GM23248 (cell line): ENCODE results near the gene PPCDC. TPM values are rescaled to one million over a fixed set of nuclear protein-coding genes. Genes with fewer than 3 reads are reported as not detected.

Source experiments
- DNase-seq: peaks from one replicate; pipeline ENCODE4 v3.0.0-alpha.2; 2015
- H2AFZ ChIP-seq: fragments of 200-600 bp; sonication (generic); 2 replicates; pipeline ENCODE4 v1.6.1; 2016; ENCODE audit warnings: antibody characterized with exemption
- H3F3A ChIP-seq: fragments of 200-600 bp; sonication (generic); 2 replicates; pipeline ENCODE4 v1.6.1; 2016; ENCODE audit warnings: mild to moderate bottlenecking, antibody characterized with exemption, mixed run types; ENCODE audit not compliant: insufficient read depth
- H3K27ac ChIP-seq: fragments of 200-600 bp; sonication (generic); 2 replicates; pipeline ENCODE4 v1.5.1; 2016; ENCODE audit warnings: mild to moderate bottlenecking
- H3K27me3 ChIP-seq: fragments of 200-600 bp; sonication (generic); replicated peaks from 2 replicates; pipeline ENCODE4 v1.6.1; 2016; ENCODE audit warnings: mild to moderate bottlenecking; ENCODE audit not compliant: insufficient read depth
- H3K36me3 ChIP-seq: fragments of 200-600 bp; sonication (generic); 2 replicates; pipeline ENCODE4 v1.6.1; 2016; ENCODE audit warnings: low read depth, mild to moderate bottlenecking
- H3K4me1 ChIP-seq: fragments of 200-600 bp; sonication (generic); 2 replicates; pipeline ENCODE4 v1.6.1; 2016; ENCODE audit warnings: mild to moderate bottlenecking; ENCODE audit not compliant: insufficient read depth
- H3K4me2 ChIP-seq: fragments of 200-600 bp; sonication (generic); one replicate; pipeline ENCODE4 v1.6.1; 2016; ENCODE audit warnings: mild to moderate bottlenecking; ENCODE audit not compliant: unreplicated experiment
- H3K4me3 ChIP-seq: fragments of 200-600 bp; sonication (generic); 2 replicates; pipeline ENCODE4 v1.5.1; 2016; ENCODE audit warnings: mild to moderate bottlenecking
- H3K79me2 ChIP-seq: fragments of 200-600 bp; sonication (generic); 2 replicates; pipeline ENCODE4 v1.6.1; 2016; ENCODE audit warnings: mild to moderate bottlenecking; ENCODE audit not compliant: insufficient read depth
- H3K9ac ChIP-seq: fragments of 200-600 bp; sonication (generic); 2 replicates; pipeline ENCODE4 v1.6.1; 2016; ENCODE audit warnings: mild to moderate bottlenecking
- H3K9me2 ChIP-seq: fragments of 200-600 bp; sonication (generic); 2 replicates; pipeline ENCODE4 v1.6.1; 2016; ENCODE audit warnings: mixed run types, mild to moderate bottlenecking, moderate library complexity; ENCODE audit not compliant: insufficient read depth
- H3K9me3 ChIP-seq: fragments of 200-600 bp; sonication (generic); one replicate; pipeline ENCODE4 v1.6.1; 2017; ENCODE audit warnings: low read depth
- H4K20me1 ChIP-seq: fragments of 200-600 bp; sonication (generic); 2 replicates; pipeline ENCODE4 v1.6.0; 2016; ENCODE audit not compliant: insufficient read depth
- EZH2 ChIP-seq: fragments of 200-600 bp; sonication (generic); IDR thresholded peaks from 2 replicates; pipeline ENCODE4 v1.6.1; 2018; ENCODE audit warnings: antibody characterized with exemption, mild to moderate bottlenecking; ENCODE audit not compliant: insufficient read depth, poor library complexity, severe bottlenecking
- EZH2phosphoT487 ChIP-seq: fragments of 200-600 bp; sonication (generic); IDR thresholded peaks from 2 replicates; pipeline ENCODE4 v1.6.1; 2018; ENCODE audit warnings: antibody characterized with exemption, moderate library complexity, mild to moderate bottlenecking, low read depth; ENCODE audit not compliant: insufficient read depth
- WGBS, 2 experiments: methylation state at CpG; one replicate each; pipeline ENCODE4 v1.1.6; 2015 to 2017; ENCODE audit warnings: low lambda C conversion rate in 2 of 2, low coverage in 1 of 2; ENCODE audit errors: missing lambda C conversion rate in 2 of 2; 5-methylcytosine and 5-hydroxymethylcytosine counted together
- in situ Hi-C: fragments of 300-500 bp; cut with MboI; formaldehyde crosslinking; loops from 2 replicates; pipeline ENCODE4 v1.15.0; 2020
- polyA plus RNA-seq: library from polyadenylated mRNA; unstranded; fragments of >200 nt; fragmentation: Nextera tagmentation; extraction: Ambion mirVana; gene quantifications from 2 replicates; pipeline ENCODE4 v1.2.1, GENCODE V29; 2016
- total RNA-seq: library from RNA; depleted of rRNA; stranded (reverse); fragments of >200 nt; shearing (Covaris generic); gene quantifications from 2 replicates; pipeline ENCODE4 v1.2.3, GENCODE V29; 2014

Gene PPCDC
- total and polyA plus RNA-seq, 2 experiments from 2014 or later = 9.0 to 20.0 TPM

DNA sequence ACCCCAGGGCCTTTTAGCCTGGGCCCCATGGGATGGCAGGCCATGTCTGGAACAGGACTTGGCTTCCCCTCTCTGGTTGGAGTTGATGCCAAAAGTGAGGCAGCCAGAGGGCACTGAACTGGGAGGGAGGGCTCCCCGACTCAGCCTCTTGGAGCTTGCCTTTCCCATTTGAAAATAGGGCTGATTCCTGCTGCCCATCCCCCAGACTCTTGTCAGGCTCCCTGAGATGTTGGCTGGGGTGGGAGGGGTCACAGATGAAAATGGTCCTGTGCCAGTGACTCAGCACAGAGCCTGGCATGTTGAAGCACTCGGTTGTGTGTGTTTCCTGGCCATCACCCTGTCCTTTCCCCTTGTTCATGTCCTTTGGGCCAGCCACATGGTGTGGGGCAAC lies 6.6 kb downstream of the PPCDC start:
- Histone ChIP-seq H3K9me2 (no peaks in the 10 kb centered on the region), H3K79me2 (peaks cover 8% of the 10 kb centered on the region; the same call in 1 of the 2 replicates), H3K9ac (peak overlapping the region; percentile 74), H3F3A (no peaks in the 10 kb centered on the region), H4K20me1 (no peaks in the 10 kb centered on the region), H3K9me3 (no peaks in the 10 kb centered on the region), H2AFZ (peak overlapping the region; percentile 81), H3K36me3 (no peaks in the 10 kb centered on the region), H3K27me3 (no peaks in the 10 kb centered on the region), H3K4me2 (peak overlapping the region; percentile 76), H3K4me1 (peaks cover 9% of the 10 kb centered on the region), H3K27ac (peak overlapping the region; percentile 66), H3K4me3 (no peak overlapping the region)
- TF ChIP-seq EZH2 (no peak), EZH2phosphoT487 (no peak)
- WGBS, 2 experiments = 9% methylated on average over 2 of the region's 2 CpGs
- DNase-seq = peak; percentile 63
- in situ Hi-C loops = no loop called here

DNA sequence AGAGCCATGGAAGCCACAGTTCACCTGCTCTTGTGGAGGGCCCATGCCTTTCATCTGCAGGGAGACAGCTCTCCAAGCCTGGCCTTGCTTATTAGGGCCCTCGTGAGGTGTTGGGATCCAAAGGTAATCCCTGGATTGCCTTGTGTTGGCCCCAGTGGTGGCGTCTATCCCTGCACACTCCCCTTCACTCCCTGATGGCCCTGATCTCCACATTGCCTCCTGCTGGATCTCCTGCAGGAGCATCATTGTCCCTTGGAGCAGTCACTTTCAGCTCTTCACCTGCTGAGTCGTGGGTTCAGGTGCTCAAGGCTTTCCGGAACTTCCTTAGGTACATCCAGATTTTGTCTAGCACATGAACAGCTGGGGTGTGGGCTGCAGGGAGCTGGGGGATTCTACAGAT lies 7.0 kb downstream of the PPCDC start:
- DNase-seq = no peak
- H3K27me3 ChIP-seq = no peaks in the 10 kb centered on the region
- H3K4me1 ChIP-seq = peaks cover 9% of the 10 kb centered on the region
- H3K79me2 ChIP-seq = peaks cover 4% of the 10 kb centered on the region; the same call in 1 of the 2 replicates
- H3K9ac ChIP-seq = no peak overlapping the region
- no peak for TF ChIP-seq EZH2phosphoT487
- no peak for TF ChIP-seq EZH2
- H3F3A ChIP-seq = no peaks in the 10 kb centered on the region
- H4K20me1 ChIP-seq = no peaks in the 10 kb centered on the region
- in situ Hi-C loops = no loop called here
- no peaks in the 10 kb centered on the region for H3K9me3 ChIP-seq
- no peak overlapping the region for H2AFZ ChIP-seq
- H3K4me2 ChIP-seq = no peak overlapping the region
- WGBS, 2 experiments = 98 to 100% methylated on average over 4 of the region's 4 CpGs
- H3K4me3 ChIP-seq = no peak overlapping the region
- no peaks in the 10 kb centered on the region for H3K36me3 ChIP-seq
- H3K27ac ChIP-seq = no peak overlapping the region
- no peaks in the 10 kb centered on the region for H3K9me2 ChIP-seq

DNA sequence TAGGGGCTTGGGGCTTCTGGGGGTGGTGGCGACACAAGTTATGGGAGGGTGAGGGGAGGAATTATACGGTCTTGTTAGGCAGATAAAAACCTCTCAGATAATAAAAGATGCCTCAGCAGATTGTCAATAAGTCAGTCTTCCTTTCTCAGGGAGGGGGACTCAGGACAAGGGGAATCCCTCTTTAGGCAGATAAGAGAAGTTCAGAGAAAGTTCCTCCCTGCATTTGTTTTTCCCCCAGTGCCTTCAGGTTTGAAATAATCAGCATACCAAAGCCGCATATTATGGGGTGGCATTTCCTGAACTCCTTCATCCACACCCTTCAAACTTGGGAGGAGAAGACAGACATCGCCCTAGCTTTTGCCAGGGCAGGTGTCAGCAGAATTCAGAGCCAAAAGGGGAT lies 8.5 kb downstream of the PPCDC start:
- in situ Hi-C loops = no loop called here
- Histone ChIP-seq H3K27ac (no peak overlapping the region), H3K9ac (no peak overlapping the region), H3K36me3 (no peaks in the 10 kb centered on the region), H3K9me2 (no peaks in the 10 kb centered on the region), H2AFZ (no peak overlapping the region), H3F3A (no peaks in the 10 kb centered on the region), H3K4me2 (no peak overlapping the region), H4K20me1 (no peaks in the 10 kb centered on the region), H3K27me3 (no peaks in the 10 kb centered on the region), H3K79me2 (no peaks in the 10 kb centered on the region), H3K9me3 (no peaks in the 10 kb centered on the region), H3K4me3 (no peak overlapping the region), H3K4me1 (peaks cover 16% of the 10 kb centered on the region)
- no peak for TF ChIP-seq EZH2
- TF ChIP-seq EZH2phosphoT487 = no peak
- no peak for DNase-seq
- WGBS, 2 experiments = 76 to 84% methylated on average over 4 of the region's 4 CpGs

DNA sequence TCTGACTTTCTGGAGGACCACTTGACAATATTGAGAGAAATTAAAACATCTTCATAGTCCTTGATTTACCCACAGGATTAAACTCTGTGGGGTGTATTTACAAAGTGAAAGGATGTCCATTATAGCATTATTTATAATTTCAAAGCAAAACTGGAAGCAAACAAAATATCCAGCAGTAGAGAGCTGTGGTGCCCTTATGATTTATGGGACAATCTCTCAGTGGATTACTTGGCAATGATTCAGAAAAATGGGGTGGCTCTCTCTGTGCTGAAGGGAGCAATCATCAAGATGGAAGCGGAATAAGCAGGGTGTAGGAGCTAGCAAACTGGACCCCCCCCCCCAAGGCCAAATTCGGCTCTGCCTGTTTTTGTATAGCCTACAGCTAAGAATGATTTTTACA lies 9.0 kb downstream of the PPCDC start:
- Histone ChIP-seq H3K9ac (no peak overlapping the region), H3F3A (no peaks in the 10 kb centered on the region), H2AFZ (no peak overlapping the region), H3K36me3 (no peaks in the 10 kb centered on the region), H3K4me2 (no peak overlapping the region), H3K9me3 (no peaks in the 10 kb centered on the region), H4K20me1 (no peaks in the 10 kb centered on the region), H3K27me3 (no peaks in the 10 kb centered on the region), H3K79me2 (no peaks in the 10 kb centered on the region), H3K27ac (no peak overlapping the region), H3K4me3 (no peak overlapping the region), H3K4me1 (peaks cover 16% of the 10 kb centered on the region), H3K9me2 (no peaks in the 10 kb centered on the region)
- WGBS, 2 experiments = 100% methylated on average over 2 of the region's 2 CpGs
- no peak for DNase-seq
- no peak for TF ChIP-seq EZH2phosphoT487
- no peak for TF ChIP-seq EZH2
- in situ Hi-C loops = no loop called here

DNA sequence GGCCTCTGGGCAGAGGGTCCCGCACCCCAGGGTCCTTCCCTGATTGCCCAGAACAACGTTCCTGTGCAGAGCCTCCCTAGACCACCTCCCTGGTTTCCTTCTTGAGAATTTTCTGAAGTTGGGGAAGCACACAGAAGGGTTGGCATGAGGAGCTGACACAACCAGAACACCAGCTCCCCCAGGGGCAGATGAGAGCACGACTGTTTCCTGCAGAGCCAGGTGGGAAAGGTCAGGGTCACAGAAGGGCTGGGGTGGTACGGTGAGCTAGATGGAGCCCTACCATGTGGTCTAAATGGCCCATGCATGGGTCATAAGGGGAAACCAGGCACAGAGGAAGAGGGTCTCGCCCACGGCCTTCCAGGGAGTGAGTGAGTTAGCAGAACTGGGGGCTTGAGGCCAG lies 10.4 kb downstream of the PPCDC start:
- no peaks in the 10 kb centered on the region for H3K27me3 ChIP-seq
- H3K4me3 ChIP-seq = no peak overlapping the region
- in situ Hi-C loops = no loop called here
- no peaks in the 10 kb centered on the region for H3K9me3 ChIP-seq
- no peaks in the 10 kb centered on the region for H4K20me1 ChIP-seq
- H3K9ac ChIP-seq = no peak overlapping the region
- H3K4me1 ChIP-seq = peaks cover 16% of the 10 kb centered on the region
- no peaks in the 10 kb centered on the region for H3K36me3 ChIP-seq
- no peak for TF ChIP-seq EZH2
- no peak for TF ChIP-seq EZH2phosphoT487
- no peaks in the 10 kb centered on the region for H3K79me2 ChIP-seq
- no peaks in the 10 kb centered on the region for H3F3A ChIP-seq
- no peak for DNase-seq
- H3K27ac ChIP-seq = no peak overlapping the region
- H2AFZ ChIP-seq = no peak overlapping the region
- H3K9me2 ChIP-seq = no peaks in the 10 kb centered on the region
- WGBS, 2 experiments = 82 to 90% methylated on average over 6 of the region's 6 CpGs
- H3K4me2 ChIP-seq = no peak overlapping the region
